ENCODE measurements around the gene SH3RF3. TPM values are rescaled to one million over a fixed set of nuclear protein-coding genes. Genes with fewer than 3 reads are reported as not detected.

Gene SH3RF3
- total and polyA plus RNA-seq, 4 donors = 2.9 to 9.7 (median 8.6) TPM

- no peak for TF ChIP-seq CTCF (IDR thresholded peaks at IDR 0.05; ENCODE audit: control extremely low read depth, extremely low read depth)
- H3K9me3 ChIP-seq (ENCODE audit: control insufficient read depth in 4 of 4, insufficient read depth in 3 of 4, low read length in 3 of 4) = no peaks in the 10 kb centered on the region
- WGBS, 2 donors = 86 to 88% methylated on average over 13 of the region's 13 CpGs
- H3K4me1 ChIP-seq (ENCODE audit: control insufficient read depth in 5 of 5, insufficient read depth in 5 of 5, low read length in 5 of 5) = no peaks in the 10 kb centered on the region
- no peaks in the 10 kb centered on the region for H3K27me3 ChIP-seq (ENCODE audit: control insufficient read depth in 3 of 3, insufficient read depth in 3 of 3, low read length in 2 of 3)
- H3K4me3 ChIP-seq = no peak overlapping the region
- H3K36me3 ChIP-seq (ENCODE audit: control insufficient read depth in 4 of 4, insufficient read depth in 4 of 4, low read length in 4 of 4) = no peaks in the 10 kb centered on the region
- H3K9ac ChIP-seq (ENCODE audit: insufficient read depth in 1 of 2, low read length in 2 of 2) = no peak overlapping the region
- DNase-seq (no peak), ATAC-seq (ENCODE audit: insufficient read depth, low FRiP score) (no peak)
- H3K27ac ChIP-seq (ENCODE audit: low read depth in 1 of 2, low read length in 1 of 2) = no peak overlapping the region
Measured at GRCh38 chr2:109523536-109524361, 394.7 kb downstream of the SH3RF3 start.

GRCh38 chr2:109525836-109526235, 396.8 kb downstream of the SH3RF3 start:
- no peaks in the 10 kb centered on the region for H3K9me3 ChIP-seq (ENCODE audit: control insufficient read depth in 4 of 4, insufficient read depth in 3 of 4, low read length in 3 of 4)
- 70 to 74% methylated on average over 4 of the region's 4 CpGs for WGBS, 2 donors
- H3K9ac ChIP-seq (ENCODE audit: insufficient read depth in 1 of 2, low read length in 2 of 2) = no peak overlapping the region
- ATAC-seq (ENCODE audit: insufficient read depth, low FRiP score) (no peak), DNase-seq (no peak)
- H3K27me3 ChIP-seq (ENCODE audit: control insufficient read depth in 3 of 3, insufficient read depth in 3 of 3, low read length in 2 of 3) = no peaks in the 10 kb centered on the region
- H3K4me1 ChIP-seq (ENCODE audit: control insufficient read depth in 5 of 5, insufficient read depth in 5 of 5, low read length in 5 of 5) = peaks cover 0 to 11% (median 0%) of the 10 kb centered on the region in 5 donors
- no peak overlapping the region for H3K4me3 ChIP-seq
- TF ChIP-seq CTCF (IDR thresholded peaks at IDR 0.05; ENCODE audit: control extremely low read depth, extremely low read depth) = no peak
- H3K36me3 ChIP-seq (ENCODE audit: control insufficient read depth in 4 of 4, insufficient read depth in 4 of 4, low read length in 4 of 4) = no peaks in the 10 kb centered on the region
- no peak overlapping the region for H3K27ac ChIP-seq (ENCODE audit: low read depth in 1 of 2, low read length in 1 of 2)

GRCh38 chr2:109526442-109526970, 397.5 kb downstream of the SH3RF3 start:
- Histone ChIP-seq H3K9ac (ENCODE audit: insufficient read depth in 1 of 2, low read length in 2 of 2) (no peak overlapping the region), H3K27ac (ENCODE audit: low read depth in 1 of 2, low read length in 1 of 2) (no peak overlapping the region), H3K4me1 (ENCODE audit: control insufficient read depth in 5 of 5, insufficient read depth in 5 of 5, low read length in 5 of 5) (peaks cover 0 to 12% (median 0%) of the 10 kb centered on the region in 5 donors), H3K36me3 (ENCODE audit: control insufficient read depth in 4 of 4, insufficient read depth in 4 of 4, low read length in 4 of 4) (no peaks in the 10 kb centered on the region), H3K9me3 (ENCODE audit: control insufficient read depth in 4 of 4, insufficient read depth in 3 of 4, low read length in 3 of 4) (no peaks in the 10 kb centered on the region), H3K4me3 (no peak overlapping the region), H3K27me3 (ENCODE audit: control insufficient read depth in 3 of 3, insufficient read depth in 3 of 3, low read length in 2 of 3) (no peaks in the 10 kb centered on the region)
- ATAC-seq (ENCODE audit: insufficient read depth, low FRiP score) (no peak), DNase-seq (no peak)
- no peak for TF ChIP-seq CTCF (IDR thresholded peaks at IDR 0.05; ENCODE audit: control extremely low read depth, extremely low read depth)
- WGBS, 2 donors = 92 to 94% methylated on average over 11 of the region's 11 CpGs

Measured in lung (tissue), 12 donors.